GM18499 (cell line): Measurements from ENCODE around the gene GLP2R.
"Not testable (repeated sequence)": the region's sequence is repeated elsewhere in the genome, so short reads cannot be mapped to it uniquely, and the experiment has no call there.

ENCODE experiments used
- ATAC-seq: cut with Tn5 transposase; IDR thresholded peaks from one replicate; pipeline ENCODE4 v1.9.1; 2021; ENCODE audit warnings: moderate number of reproducible peaks; ENCODE audit not compliant: insufficient read depth, unreplicated experiment

The GLP2R gene

DNA sequence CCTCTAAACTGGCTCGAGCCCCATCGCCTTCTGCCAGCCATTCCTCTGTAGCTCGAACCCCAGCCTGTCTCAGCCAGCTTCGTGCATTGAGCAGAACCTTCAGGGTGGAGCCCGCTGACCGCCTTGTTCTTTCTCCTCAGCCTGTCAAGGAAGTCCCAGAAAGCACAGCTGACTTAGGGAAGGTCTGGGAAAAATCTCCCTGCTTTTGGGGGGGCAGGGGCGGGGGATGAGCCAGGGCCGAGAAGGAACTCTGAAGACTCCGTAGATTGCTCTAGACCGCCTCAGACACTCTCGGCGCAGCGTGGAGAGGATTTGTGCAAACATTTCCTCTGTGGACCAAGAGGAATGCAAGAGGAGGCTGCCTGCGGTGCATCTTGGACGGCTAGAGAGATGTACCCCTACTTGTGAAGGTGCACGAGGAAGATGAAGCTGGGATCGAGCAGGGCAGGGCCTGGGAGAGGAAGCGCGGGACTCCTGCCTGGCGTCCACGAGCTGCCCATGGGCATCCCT, at the start of gene GLP2R:
GLP2R (plus strand) TSS at position 284 of the 510 bp plus-strand sequence; CDS start at position 424, 140 bp downstream.
- ATAC-seq = no peak

DNA sequence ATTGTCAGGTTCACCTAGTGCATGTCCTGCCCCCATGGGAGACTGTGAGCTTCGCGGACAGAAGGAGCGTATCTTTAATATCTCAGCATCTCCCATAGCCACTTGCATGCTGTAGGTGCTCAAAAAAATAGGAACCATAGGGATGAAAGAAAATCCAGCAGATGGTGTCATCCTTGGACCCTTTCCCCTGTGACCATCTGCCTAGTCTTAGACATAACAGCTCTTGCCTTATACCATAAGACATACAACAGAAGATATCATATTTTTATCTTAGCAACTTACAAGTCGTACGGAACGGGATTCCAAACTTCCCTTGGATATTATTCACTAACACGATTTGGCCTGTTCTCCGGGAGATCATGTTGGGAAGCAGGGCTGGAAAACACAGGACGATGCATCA, 48.8 kb upstream of the GLP2R start:
- ATAC-seq = no peak

GRCh38 chr17:9780552-9780951, 45.2 kb upstream of the GLP2R start:
- no peak for ATAC-seq

DNA sequence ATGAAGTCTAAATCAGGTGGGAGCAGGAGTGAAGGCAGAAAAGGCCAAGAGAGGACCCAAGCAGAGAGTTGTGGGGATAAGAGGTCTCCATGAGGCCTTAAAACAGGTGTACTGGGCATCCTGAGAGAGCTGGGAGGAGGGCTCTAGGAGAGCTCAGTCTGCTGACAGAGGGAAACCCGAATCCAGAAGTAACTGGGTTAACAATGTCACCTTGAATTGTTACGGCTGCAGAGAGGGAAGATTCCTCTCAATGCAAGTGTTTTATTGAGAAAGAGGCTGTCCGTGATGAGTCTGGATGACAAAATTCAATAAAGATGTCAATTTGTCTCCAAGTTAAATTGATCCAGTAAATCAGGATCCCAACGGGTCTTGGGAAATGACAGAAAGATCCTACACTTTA, 42.7 kb upstream of the GLP2R start:
- no peak for ATAC-seq

GRCh38 chr17:9783465-9783864, 42.3 kb upstream of the GLP2R start:
- ATAC-seq = not testable (repeated sequence)

- ATAC-seq = no peak
These were observed 41.2 kb upstream of the GLP2R start for GRCh38 chr17:9784544-9784943.

GRCh38 chr17:9788601-9789000, 37.1 kb upstream of the GLP2R start:
- no peak for ATAC-seq

DNA sequence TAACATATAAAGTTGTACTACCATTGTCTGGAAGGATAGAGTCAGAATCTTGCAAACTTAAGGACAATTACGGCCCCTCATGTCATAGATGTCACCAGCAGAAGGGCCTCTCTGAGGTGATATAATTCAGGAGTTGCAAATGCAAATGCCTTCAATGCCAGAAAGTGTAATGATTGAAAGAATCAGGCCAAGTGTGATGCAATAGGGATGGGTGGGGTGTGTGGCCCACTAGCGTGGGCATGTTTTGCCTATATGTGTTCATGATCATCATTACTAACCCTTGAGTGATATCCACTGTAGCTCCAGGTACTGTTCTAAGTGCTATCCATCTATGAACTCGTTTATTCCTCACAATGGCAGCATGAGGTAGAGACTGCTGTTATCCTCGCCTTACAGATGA, 35.4 kb upstream of the GLP2R start:
- no peak for ATAC-seq

DNA sequence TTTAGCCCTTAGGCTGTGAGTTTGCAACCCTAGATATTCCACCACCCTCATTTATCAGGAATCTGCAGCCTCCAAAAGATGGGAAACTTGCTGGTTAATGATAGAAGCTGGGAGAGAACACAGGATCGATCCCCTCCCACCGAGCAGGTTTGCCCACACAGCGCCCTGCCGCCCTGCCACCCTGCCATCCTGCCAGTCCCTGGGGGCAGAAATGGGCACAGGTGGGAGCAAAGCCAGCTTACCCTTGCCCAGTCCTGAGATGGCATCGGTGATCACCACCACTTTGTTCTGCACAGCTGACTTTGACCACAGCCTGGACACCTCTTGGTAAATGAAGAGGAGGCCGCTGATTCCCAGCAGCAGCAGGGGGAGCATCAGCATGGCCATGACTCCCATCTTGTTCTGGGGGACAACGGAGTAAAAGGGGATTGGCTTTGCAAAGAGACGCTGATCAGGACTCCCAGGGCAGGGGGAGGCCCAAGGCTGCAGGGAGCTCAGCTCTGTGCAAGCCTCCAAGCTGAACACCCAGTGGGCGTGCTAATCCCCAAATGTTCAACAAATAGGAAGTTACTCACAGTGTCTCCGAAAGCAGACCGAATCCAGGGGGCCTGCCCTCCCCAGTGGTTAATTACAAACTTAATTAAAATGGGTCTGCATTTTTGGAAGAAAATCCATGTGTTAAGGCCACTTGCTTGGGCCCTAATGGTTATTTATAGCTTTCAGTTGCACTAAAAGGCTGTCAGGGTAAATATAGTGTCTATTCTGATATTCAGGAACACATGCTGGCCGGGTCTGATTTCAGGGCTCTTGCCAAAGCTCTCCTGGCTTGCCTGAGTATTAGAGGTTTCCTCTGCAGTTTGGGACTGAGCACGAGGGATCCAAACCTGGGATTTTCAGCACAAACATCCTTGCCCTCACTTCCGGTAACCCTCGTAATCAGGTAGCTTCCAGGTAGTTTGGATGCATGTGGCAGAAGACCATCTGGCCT, 34.5 kb upstream of the GLP2R start, which contains the start of gene DHRS7C:
DHRS7C (minus strand) TSS at position 704 of the 988 bp plus-strand sequence; CDS start at position 396, 308 bp downstream.
- no peak for ATAC-seq

GRCh38 chr17:9792181-9792840, 33.4 kb upstream of the GLP2R start:
- no peak for ATAC-seq

- no peak for ATAC-seq
These were observed 27.7 kb upstream of the GLP2R start for GRCh38 chr17:9798008-9798407.

- ATAC-seq = no peak
These were observed 27.0 kb upstream of the GLP2R start for GRCh38 chr17:9798724-9799123.

DNA sequence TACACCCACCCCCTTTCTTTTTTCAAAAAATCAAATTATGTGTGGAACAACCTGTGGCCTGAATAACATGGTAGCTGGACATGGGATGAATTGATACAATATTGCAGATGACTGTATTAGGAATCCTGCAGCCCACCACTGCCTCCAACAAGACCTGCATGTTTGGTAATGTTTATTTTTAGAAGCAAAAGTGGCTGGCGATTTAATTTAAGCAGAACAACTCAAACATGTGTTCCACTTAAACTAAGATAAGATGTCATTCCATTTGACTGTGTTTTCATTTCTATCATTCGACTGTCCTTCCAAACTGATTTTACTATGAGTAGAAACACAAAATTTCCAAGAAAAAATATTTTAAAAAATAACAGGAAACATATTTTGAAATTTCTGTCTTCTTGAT, 24.2 kb upstream of the GLP2R start:
- no peak for ATAC-seq

GRCh38 chr17:9802294-9802693, 23.4 kb upstream of the GLP2R start:
- no peak for ATAC-seq

GRCh38 chr17:9802697-9803096, 23.0 kb upstream of the GLP2R start:
- no peak for ATAC-seq

DNA sequence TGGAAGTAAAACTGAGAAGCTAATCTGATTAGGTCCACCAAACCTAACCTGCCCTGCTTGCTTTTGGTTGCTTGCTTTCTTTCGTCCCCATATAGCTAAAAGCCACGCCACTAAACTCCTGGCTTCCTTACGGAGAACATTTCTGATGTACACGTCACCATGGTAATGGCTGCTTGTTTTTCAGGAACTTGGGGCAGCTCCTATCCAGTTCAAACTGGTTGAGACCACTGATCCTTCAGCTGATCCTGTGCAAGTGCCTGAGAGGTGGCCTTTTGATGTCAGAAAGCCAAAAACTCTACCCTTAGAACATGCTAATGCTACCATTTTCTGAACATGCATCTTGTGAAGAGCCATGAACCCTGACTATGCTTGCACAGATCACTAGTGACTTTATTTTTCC, 20.0 kb upstream of the GLP2R start:
- ATAC-seq = no peak

DNA sequence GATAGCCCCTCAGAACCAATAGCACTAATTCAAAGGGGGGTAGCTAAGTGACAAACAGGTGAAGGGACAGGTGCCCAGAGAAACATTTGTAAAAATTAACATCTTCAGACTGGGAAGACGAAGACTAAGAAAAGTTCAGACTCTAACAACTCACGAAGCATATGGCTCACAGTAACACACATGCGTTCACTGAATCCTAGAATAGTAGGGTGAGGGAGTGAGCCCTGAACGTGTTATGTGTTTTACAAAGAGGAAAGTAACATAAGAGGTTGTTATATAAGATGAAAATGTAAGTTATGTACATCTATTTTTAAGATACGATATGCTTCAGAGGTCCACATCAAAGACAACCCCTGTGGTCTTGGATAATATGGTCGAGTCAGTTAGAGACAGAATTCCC, 19.0 kb upstream of the GLP2R start:
- ATAC-seq = no peak

DNA sequence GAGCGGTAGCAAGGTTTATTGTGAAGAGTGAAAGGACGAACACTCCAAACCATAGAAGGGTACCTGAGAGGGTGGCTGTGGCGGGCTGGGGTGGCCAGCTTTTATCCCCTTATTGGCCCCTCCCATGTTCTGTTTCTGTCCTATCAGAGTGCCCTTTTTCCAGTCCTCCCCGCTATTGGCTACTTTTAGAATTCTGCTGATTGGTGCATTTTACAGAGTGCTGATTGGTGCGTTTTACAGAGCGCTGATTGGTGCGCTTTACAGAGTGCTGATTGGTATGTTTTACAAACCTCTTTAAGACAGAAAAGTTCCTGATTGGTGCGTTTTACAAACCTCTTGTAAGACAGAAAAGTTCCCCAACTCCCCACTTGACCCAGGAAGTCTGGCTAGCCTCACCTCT, 16.3 kb upstream of the GLP2R start:
- no peak for ATAC-seq

DNA sequence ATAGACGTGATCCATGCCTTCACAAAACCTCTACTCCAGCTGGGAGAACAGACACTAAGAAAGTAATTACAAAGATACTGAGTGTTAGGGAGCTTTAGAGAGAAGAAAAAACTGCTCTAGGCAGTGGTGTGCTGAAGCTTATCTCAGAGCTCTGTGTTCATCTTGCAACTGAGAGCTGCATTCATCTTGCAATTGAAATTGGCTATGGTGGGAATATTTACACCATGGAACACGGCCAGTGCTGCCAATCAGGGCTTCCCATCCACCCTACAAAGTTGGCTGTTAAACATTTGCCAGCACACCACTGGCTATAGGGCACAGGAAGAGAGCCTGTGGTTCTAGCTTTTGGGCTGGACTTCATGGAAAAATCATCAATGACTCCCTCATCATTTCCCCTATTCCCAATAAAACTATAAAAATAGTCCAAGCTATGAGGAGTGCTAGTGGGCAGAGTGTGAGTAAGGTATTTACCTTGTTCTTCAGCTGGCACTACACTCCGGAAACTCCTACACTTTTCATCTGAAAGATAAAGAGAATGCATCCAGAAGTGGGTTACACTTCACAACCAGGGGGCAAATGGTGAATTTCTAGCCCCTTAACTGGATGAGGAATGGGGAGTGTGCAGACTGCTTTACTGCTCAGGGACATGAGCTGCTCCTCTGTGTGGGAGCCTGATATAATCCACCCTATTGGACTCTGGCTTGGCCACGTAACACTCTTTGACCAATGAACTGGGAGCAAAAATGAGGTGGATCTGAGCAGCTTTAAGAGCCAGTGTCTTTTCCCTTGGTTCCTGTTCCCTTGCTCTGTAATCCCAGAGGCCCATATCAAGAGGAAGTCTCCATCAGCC, 15.4 kb upstream of the GLP2R start:
- no peak for ATAC-seq

GRCh38 chr17:9811086-9811485, 14.6 kb upstream of the GLP2R start:
- ATAC-seq = no peak
